Measurements from ENCODE around the gene GPR63. TPM values are rescaled to one million over a fixed set of nuclear protein-coding genes. Genes with fewer than 3 reads are reported as not detected.

Gene GPR63
- polyA plus RNA-seq, 3 donors: 0.03 to 0.07 TPM; not detected in 1

DNA sequence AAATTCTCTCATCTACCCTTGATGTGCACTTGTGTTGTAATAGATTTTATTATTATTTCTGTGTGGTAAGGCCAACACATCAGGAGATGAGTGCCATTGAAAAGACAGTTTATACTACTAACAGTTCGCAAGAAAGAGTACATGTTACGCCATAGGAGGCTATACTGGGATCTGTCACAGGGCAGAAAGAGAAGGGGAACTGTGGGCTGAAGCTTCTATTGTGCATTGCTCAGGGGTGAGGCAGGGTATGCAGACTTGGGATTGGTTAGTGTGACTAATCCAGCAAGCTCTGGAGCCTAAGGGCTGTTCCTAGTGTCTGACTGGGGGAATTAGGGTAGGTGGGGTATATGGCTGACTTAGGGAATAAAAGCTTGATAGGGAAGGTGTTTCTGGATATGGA is 50.9 kb downstream of the GPR63 start:
- Mint-ChIP-seq H3K4me1 (peaks cover 7% of the 10 kb centered on the region), H3K36me3 (no peaks in the 10 kb centered on the region), H3K27ac (no peak overlapping the region), H3K27me3 (ENCODE audit: low read depth in 3 of 3) (peaks cover 0 to 1% (median 0%) of the 10 kb centered on the region in 3 donors), H3K4me3 (no peak overlapping the region), H3K9me3 (peaks cover 0 to 7% (median 6%) of the 10 kb centered on the region in 7 donors)
- Histone ChIP-seq H4K20me1 (ENCODE audit: insufficient read depth, low read length) (no peaks in the 10 kb centered on the region), H3K4me1 (ENCODE audit: control insufficient read depth in 1 of 2, insufficient read depth in 2 of 2, low read length in 2 of 2) (no peaks in the 10 kb centered on the region), H3K27ac (ENCODE audit: low read depth in 1 of 2, low read length in 2 of 2) (no peak overlapping the region), H3K4me3 (replicated peaks in 1 of 3; ENCODE audit: low read depth in 2 of 3, low read length in 3 of 3) (no peak overlapping the region), H3K79me2 (ENCODE audit: insufficient read depth, low read length) (no peaks in the 10 kb centered on the region), H3K27me3 (ENCODE audit: control insufficient read depth in 2 of 2, insufficient read depth in 2 of 2, low read length in 2 of 2) (no peaks in the 10 kb centered on the region), H3K9me3 (replicated peaks in 1 of 2; ENCODE audit: control insufficient read depth in 1 of 2, insufficient read depth in 1 of 2, low read length in 2 of 2) (no peaks in the 10 kb centered on the region), H2AFZ (ENCODE audit: insufficient read depth, low read depth, low read length, poor library complexity, severe bottlenecking) (no peak overlapping the region), H3K9ac (ENCODE audit: insufficient read depth, low read length, poor library complexity, severe bottlenecking) (no peak overlapping the region), H3K36me3 (replicated peaks in 1 of 2; ENCODE audit: control insufficient read depth in 1 of 2, insufficient read depth in 2 of 2, low read length in 2 of 2) (no peaks in the 10 kb centered on the region), H3K4me2 (replicated peaks; ENCODE audit: extremely low read depth, low read length, poor library complexity, severe bottlenecking) (no peak overlapping the region)
- intact Hi-C loops (cut with micrococcal nuclease): no loop called here
- TF ChIP-seq, protein P1, sequence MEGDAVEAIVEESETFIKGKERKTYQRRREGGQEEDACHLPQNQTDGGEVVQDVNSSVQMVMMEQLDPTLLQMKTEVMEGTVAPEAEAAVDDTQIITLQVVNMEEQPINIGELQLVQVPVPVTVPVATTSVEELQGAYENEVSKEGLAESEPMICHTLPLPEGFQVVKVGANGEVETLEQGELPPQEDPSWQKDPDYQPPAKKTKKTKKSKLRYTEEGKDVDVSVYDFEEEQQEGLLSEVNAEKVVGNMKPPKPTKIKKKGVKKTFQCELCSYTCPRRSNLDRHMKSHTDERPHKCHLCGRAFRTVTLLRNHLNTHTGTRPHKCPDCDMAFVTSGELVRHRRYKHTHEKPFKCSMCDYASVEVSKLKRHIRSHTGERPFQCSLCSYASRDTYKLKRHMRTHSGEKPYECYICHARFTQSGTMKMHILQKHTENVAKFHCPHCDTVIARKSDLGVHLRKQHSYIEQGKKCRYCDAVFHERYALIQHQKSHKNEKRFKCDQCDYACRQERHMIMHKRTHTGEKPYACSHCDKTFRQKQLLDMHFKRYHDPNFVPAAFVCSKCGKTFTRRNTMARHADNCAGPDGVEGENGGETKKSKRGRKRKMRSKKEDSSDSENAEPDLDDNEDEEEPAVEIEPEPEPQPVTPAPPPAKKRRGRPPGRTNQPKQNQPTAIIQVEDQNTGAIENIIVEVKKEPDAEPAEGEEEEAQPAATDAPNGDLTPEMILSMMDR (IDR thresholded peaks at IDR 0.05): no peak
- WGBS (ENCODE audit: insufficient coverage): 100% methylated on average over 1 of the region's 2 CpGs
- DNase-seq: no peak

DNA sequence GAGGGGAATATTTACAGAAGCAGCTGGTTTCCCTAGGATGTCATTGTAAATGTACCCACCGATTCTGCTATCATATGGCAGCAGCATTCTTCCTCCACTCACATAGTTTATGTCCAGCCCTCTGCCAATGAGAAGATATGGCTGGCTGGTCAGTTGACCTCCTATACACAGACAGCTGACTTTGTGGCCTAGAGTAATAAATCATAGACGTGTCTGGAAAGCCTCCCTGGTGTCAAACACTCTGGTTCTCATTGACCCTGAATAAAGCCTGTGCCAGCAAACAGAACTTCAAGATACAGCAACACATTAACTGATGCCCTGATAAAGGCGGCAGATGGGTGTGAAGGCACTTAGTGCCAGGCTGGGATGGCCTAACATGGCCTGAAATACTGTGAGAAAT is 52.6 kb downstream of the GPR63 start:
- H3K4me3 Mint-ChIP-seq: no peak overlapping the region
- peaks cover 0 to 4% (median 3%) of the 10 kb centered on the region in 7 donors for H3K9me3 Mint-ChIP-seq
- Histone ChIP-seq H2AFZ (ENCODE audit: insufficient read depth, low read depth, low read length, poor library complexity, severe bottlenecking) (no peak overlapping the region), H3K79me2 (ENCODE audit: insufficient read depth, low read length) (no peaks in the 10 kb centered on the region), H3K9me3 (replicated peaks in 1 of 2; ENCODE audit: control insufficient read depth in 1 of 2, insufficient read depth in 1 of 2, low read length in 2 of 2) (no peaks in the 10 kb centered on the region), H3K4me1 (ENCODE audit: control insufficient read depth in 1 of 2, insufficient read depth in 2 of 2, low read length in 2 of 2) (no peaks in the 10 kb centered on the region), H3K4me3 (replicated peaks in 1 of 3; ENCODE audit: low read depth in 2 of 3, low read length in 3 of 3) (no peak overlapping the region), H3K9ac (ENCODE audit: insufficient read depth, low read length, poor library complexity, severe bottlenecking) (no peak overlapping the region), H4K20me1 (ENCODE audit: insufficient read depth, low read length) (no peaks in the 10 kb centered on the region), H3K27me3 (ENCODE audit: control insufficient read depth in 2 of 2, insufficient read depth in 2 of 2, low read length in 2 of 2) (no peaks in the 10 kb centered on the region), H3K36me3 (replicated peaks in 1 of 2; ENCODE audit: control insufficient read depth in 1 of 2, insufficient read depth in 2 of 2, low read length in 2 of 2) (no peaks in the 10 kb centered on the region), H3K27ac (ENCODE audit: low read depth in 1 of 2, low read length in 2 of 2) (no peak overlapping the region), H3K4me2 (replicated peaks; ENCODE audit: extremely low read depth, low read length, poor library complexity, severe bottlenecking) (no peak overlapping the region)
- H3K27ac Mint-ChIP-seq: no peak overlapping the region
- intact Hi-C loops (cut with micrococcal nuclease): no loop called here
- peaks cover 7% of the 10 kb centered on the region for H3K4me1 Mint-ChIP-seq
- peaks cover 0 to 1% (median 0%) of the 10 kb centered on the region in 3 donors for H3K27me3 Mint-ChIP-seq (ENCODE audit: low read depth in 3 of 3)
- TF ChIP-seq, protein P1 (IDR thresholded peaks at IDR 0.05): no peak
- no peak for DNase-seq
- 70% methylated on average over 1 of the region's 3 CpGs for whole genome bisulfite sequencing (ENCODE audit: insufficient coverage)
- no peaks in the 10 kb centered on the region for H3K36me3 Mint-ChIP-seq

Measured in CD14-positive monocyte (primary cell).